GM12865 (cell line): ENCODE measurements around the gene TMEM63A.
"Not testable (repeated sequence)": the region's sequence is repeated elsewhere in the genome, so short reads cannot be mapped to it uniquely, and the experiment has no call there.

Experiments used
- DNase-seq: peaks from one replicate; pipeline ENCODE4 v3.0.0; 2010; ENCODE audit warnings: low read depth
- H3K4me3 ChIP-seq: 2 replicates; pipeline ENCODE4 v1.5.1; 2011; ENCODE audit warnings: mild to moderate bottlenecking, low read depth, low read length, control low read depth
- CTCF ChIP-seq: IDR thresholded peaks from 2 replicates; pipeline ENCODE4 v1.5.1; 2011; ENCODE audit warnings: low read length, control low read depth, low read depth, inconsistent platforms; ENCODE audit not compliant: insufficient read depth; ENCODE audit errors: missing control alignments

The TMEM63A gene

GRCh38 chr1:225819346-225820192, 62.6 kb downstream of the TMEM63A start:
- DNase-seq, result no peak
- H3K4me3 ChIP-seq, result no peak overlapping the region
- no peak for TF ChIP-seq CTCF

- DNase-seq, result no peak
- H3K4me3 ChIP-seq, result no peak overlapping the region
- TF ChIP-seq CTCF, result no peak
These were observed 64.0 kb downstream of the TMEM63A start for GRCh38 chr1:225818229-225818628.

GRCh38 chr1:225817611-225818061, 64.5 kb downstream of the TMEM63A start:
- TF ChIP-seq CTCF, result no peak
- H3K4me3 ChIP-seq, result no peak overlapping the region
- DNase-seq, result no peak

GRCh38 chr1:225816643-225817538, 65.3 kb downstream of the TMEM63A start:
- no peak overlapping the region for H3K4me3 ChIP-seq
- TF ChIP-seq CTCF, result no peak
- no peak for DNase-seq

GRCh38 chr1:225815526-225816178, 66.5 kb downstream of the TMEM63A start:
- no peak for TF ChIP-seq CTCF
- no peak for DNase-seq

GRCh38 chr1:225815090-225815489, 67.1 kb downstream of the TMEM63A start:
- H3K4me3 ChIP-seq, DNase-seq: not testable (repeated sequence)

More at GRCh38 chr1:225815526-225816178, 66.5 kb downstream of the TMEM63A start:
- no peak overlapping the region for H3K4me3 ChIP-seq

- H3K4me3 ChIP-seq, result no peak overlapping the region
- DNase-seq, result no peak
- no peak for TF ChIP-seq CTCF
These were observed 67.8 kb downstream of the TMEM63A start for GRCh38 chr1:225814381-225814780.
